Liver (tissue), 3 donors: Measurements from ENCODE around the gene ELL.

ENCODE experiments used
- ATF3 ChIP-seq: IDR thresholded peaks from 2 replicates; pipeline ENCODE4 v1.6.1; 2016; ENCODE audit warnings: antibody characterized with exemption
- CTCF ChIP-seq: fragments of 150-350 bp; IDR thresholded peaks from 2 replicates; pipeline ENCODE4 v1.5.1; 2017; ENCODE audit warnings: improper control_type of control experiment, low read depth, low read length; ENCODE audit not compliant: missing input control
- FOXA2 ChIP-seq: IDR thresholded peaks from 2 replicates; pipeline ENCODE4 v1.6.1; 2016; ENCODE audit warnings: antibody characterized with exemption
- GABPA ChIP-seq, 2 donors: IDR thresholded peaks in 1 of 2; conservative IDR thresholded peaks in 1 of 2; 2 replicates each; pipeline ENCODE4 v1.6.1; 2016; ENCODE audit warnings: antibody characterized with exemption in 2 of 2, mild to moderate bottlenecking in 1 of 2, moderate library complexity in 1 of 2
- HNF4G ChIP-seq: IDR thresholded peaks from 2 replicates; pipeline ENCODE4 v1.6.1; 2016; ENCODE audit warnings: antibody characterized with exemption
- MAX ChIP-seq: IDR thresholded peaks from 2 replicates; pipeline ENCODE4 v1.6.1; 2016; ENCODE audit warnings: antibody characterized with exemption
- RAD21 ChIP-seq, 2 donors: IDR thresholded peaks; 2 replicates each; pipeline ENCODE4 v1.6.1; 2016; ENCODE audit warnings: antibody characterized with exemption in 2 of 2, mild to moderate bottlenecking in 2 of 2
- REST ChIP-seq: IDR thresholded peaks from 2 replicates; pipeline ENCODE4 v1.6.1; 2016; ENCODE audit warnings: antibody characterized with exemption, mild to moderate bottlenecking
- RXRA ChIP-seq, 2 donors: IDR thresholded peaks; 2 replicates each; pipeline ENCODE4 v1.6.1; 2017 to 2018; ENCODE audit warnings: antibody characterized with exemption in 2 of 2, mild to moderate bottlenecking in 1 of 2
- SP1 ChIP-seq: IDR thresholded peaks from 2 replicates; pipeline ENCODE4 v1.6.1; 2018; ENCODE audit warnings: antibody characterized with exemption, mild to moderate bottlenecking
- TAF1 ChIP-seq: conservative IDR thresholded peaks from 2 replicates; pipeline ENCODE4 v1.6.1; 2016; ENCODE audit warnings: antibody characterized with exemption, mild to moderate bottlenecking
- YY1 ChIP-seq: IDR thresholded peaks from 2 replicates; pipeline ENCODE4 v1.6.1; 2016; ENCODE audit warnings: antibody characterized with exemption, mild to moderate bottlenecking
- donor health status: healthy.
- donor health status: healthy.

DNA sequence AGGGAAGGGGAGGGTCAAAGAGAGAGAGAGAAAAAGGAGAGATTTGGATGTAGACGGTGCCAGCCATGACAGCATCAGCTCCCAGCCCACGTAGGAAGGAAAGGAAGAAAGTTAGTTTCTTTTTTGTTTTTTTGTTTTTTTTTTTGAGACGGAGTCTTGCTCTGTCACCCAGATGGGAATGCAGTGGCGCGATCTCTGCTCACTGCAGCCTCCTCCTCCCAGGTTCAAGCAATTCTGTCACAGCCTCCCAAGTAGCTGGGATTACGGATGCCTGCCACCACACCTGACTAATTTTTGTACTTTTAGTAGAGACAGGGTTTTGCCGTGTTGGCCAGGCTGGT is 27.6 kb downstream of the ELL start:
- TF ChIP-seq YY1 (no peak), ATF3 (no peak), CTCF (no peak), RXRA (IDR thresholded peaks at IDR 0.05) (no peak), REST (no peak), HNF4G (no peak), FOXA2 (no peak), SP1 (no peak), MAX (no peak), GABPA (IDR thresholded peaks at IDR 0.05 in 1 of 2, conservative IDR thresholded peaks at IDR 0.05 in 1 of 2) (no peak), RAD21 (IDR thresholded peaks at IDR 0.05) (no peak), TAF1 (no peak)
